H1 (cell line): ENCODE measurements around the gene ADPRHL1. TPM values are rescaled to one million over a fixed set of nuclear protein-coding genes. Genes with fewer than 3 reads are reported as not detected.

Source experiments
- CTCF ChIA-PET: fragments of 300-600 bp; sonication (Branson Sonifier 250); formaldehyde crosslinking; loops from one replicate; lab custom pipeline; 2021; ENCODE audit not compliant: partially characterized antibody; lab: Charles Lee
- POLR2A ChIA-PET: fragments of 300-600 bp; sonication (Branson Sonifier 250); formaldehyde crosslinking; loops from one replicate; lab custom pipeline; 2021; ENCODE audit warnings: inconsistent platforms; ENCODE audit not compliant: partially characterized antibody; lab: Charles Lee
- DNase-seq, 2 experiments: peaks; one replicate each; pipeline versions ENCODE4 v3.0.0 to v3.0.0-alpha.2; 2010 to 2022; ENCODE audit warnings: low spot score in 2 of 2, low read depth in 1 of 2, mixed read lengths in 1 of 2
- FAIRE-seq: peaks from 2 replicates; lab custom pipeline; 2011; peaks lifted over from hg19 to GRCh38; lab: Jason Lieb, UNC
- H2AFZ ChIP-seq: 2 replicates; pipeline ENCODE4 v1.8.1; 2012; ENCODE audit warnings: low read length, inconsistent platforms
- H2AK5ac ChIP-seq: 2 replicates; pipeline ENCODE4 v1.6.1; 2013; ENCODE audit warnings: low read depth, low read length
- H2BK120ac ChIP-seq: replicated peaks from 2 replicates; pipeline ENCODE3; 2013; ENCODE audit warnings: low read depth, low read length, inconsistent platforms
- H2BK12ac ChIP-seq: 2 replicates; pipeline ENCODE4 v1.6.1; 2013; ENCODE audit warnings: low read depth, low read length
- H2BK15ac ChIP-seq: 2 replicates; pipeline ENCODE4 v1.6.1; 2013; ENCODE audit warnings: low read length
- H2BK20ac ChIP-seq: 2 replicates; pipeline ENCODE4 v1.6.1; 2013; ENCODE audit warnings: low read length
- H2BK5ac ChIP-seq: 2 replicates; pipeline ENCODE4 v1.6.1; 2013; ENCODE audit warnings: low read depth, low read length
- H3K14ac ChIP-seq: 2 replicates; pipeline ENCODE4 v1.6.1; 2013; ENCODE audit warnings: inconsistent platforms; ENCODE audit not compliant: insufficient read length
- H3K18ac ChIP-seq: 2 replicates; pipeline ENCODE4 v1.6.1; 2013; ENCODE audit warnings: low read length; ENCODE audit errors: extremely low read depth
- H3K23ac ChIP-seq: 2 replicates; pipeline ENCODE4 v1.6.1; 2013; ENCODE audit warnings: inconsistent platforms; ENCODE audit not compliant: insufficient read length
- H3K23me2 ChIP-seq: 2 replicates; pipeline ENCODE4 v1.6.1; 2013; ENCODE audit warnings: low read depth, low read length
- H3K27ac ChIP-seq: 2 replicates; pipeline ENCODE4 v1.6.1; 2011; ENCODE audit warnings: low read depth, low read length, inconsistent platforms
- H3K27me3 ChIP-seq, 4 experiments: replicated peaks in 1 of 4; 1 replicate in 1 of 4; 2 replicates in 3 of 4; pipeline versions ENCODE4 v1.6.1 to v1.8.1; 2011 to 2013; ENCODE audit warnings: low read length in 3 of 4, mild to moderate bottlenecking in 3 of 4, inconsistent platforms in 2 of 4, mixed read lengths in 2 of 4, moderate library complexity in 1 of 4; ENCODE audit not compliant: control insufficient read depth in 3 of 4, insufficient read depth in 3 of 4; ENCODE audit errors: extremely low read depth in 1 of 4
- H3K36me3 ChIP-seq, 4 experiments: 2 replicates each; pipeline versions ENCODE4 v1.6.1 to v1.8.1; 2011 to 2013; ENCODE audit warnings: mild to moderate bottlenecking in 4 of 4, low read length in 3 of 4, moderate library complexity in 2 of 4, control low read depth in 1 of 4, inconsistent platforms in 1 of 4; ENCODE audit not compliant: insufficient read depth in 4 of 4, control insufficient read depth in 2 of 4
- H3K4ac ChIP-seq: replicated peaks from 2 replicates; pipeline ENCODE3; 2013; ENCODE audit warnings: low read length, low read depth, mixed read lengths, inconsistent platforms; ENCODE audit not compliant: insufficient read length
- H3K4me1 ChIP-seq, 4 experiments: replicated peaks in 1 of 4; 1 replicate in 1 of 4; 2 replicates in 3 of 4; pipeline versions ENCODE4 v1.6.1 to v1.8.1; 2011 to 2013; ENCODE audit warnings: low read length in 3 of 4, inconsistent platforms in 2 of 4, mixed read lengths in 1 of 4; ENCODE audit not compliant: insufficient read depth in 4 of 4, control insufficient read depth in 3 of 4
- H3K4me2 ChIP-seq, 2 experiments: 2 replicates each; pipeline versions ENCODE4 v1.6.1 to v1.8.1; 2011 to 2013; ENCODE audit warnings: low read depth in 2 of 2, low read length in 2 of 2, control low read depth in 1 of 2, inconsistent platforms in 1 of 2, mild to moderate bottlenecking in 1 of 2; ENCODE audit not compliant: insufficient read depth in 1 of 2
- H3K4me3 ChIP-seq, 4 experiments: fragments of 200-600, 300-600 bp in 1 of 4; sonication (generic), shearing (Covaris generic), sonication (Bioruptor Twin) in 1 of 4; 2 replicates each; pipeline versions ENCODE4 v1.5.1 to v1.8.1; 2011 to 2016; ENCODE audit warnings: low read length in 4 of 4, low read depth in 3 of 4, control low read depth in 2 of 4, inconsistent platforms in 2 of 4, mild to moderate bottlenecking in 2 of 4, mixed read lengths in 1 of 4, moderate library complexity in 1 of 4; ENCODE audit not compliant: insufficient read depth in 2 of 4; ENCODE audit errors: extremely low read depth in 1 of 4
- H3K56ac ChIP-seq: replicated peaks from 2 replicates; pipeline ENCODE3; 2013; ENCODE audit warnings: low read depth, mild to moderate bottlenecking, mixed read lengths, low read length, inconsistent platforms; ENCODE audit not compliant: insufficient read length
- H3K79me1 ChIP-seq: 2 replicates; pipeline ENCODE4 v1.6.1; 2013; ENCODE audit warnings: low read depth, low read length, control low read depth
- H3K79me2 ChIP-seq, 2 experiments: 2 replicates each; pipeline versions ENCODE4 v1.6.1 to v1.8.1; 2012 to 2013; ENCODE audit warnings: low read length in 2 of 2, mild to moderate bottlenecking in 2 of 2, inconsistent platforms in 1 of 2; ENCODE audit not compliant: insufficient read depth in 2 of 2, control insufficient read depth in 1 of 2
- H3K9ac ChIP-seq, 4 experiments: replicated peaks in 1 of 4; 1 replicate in 1 of 4; 2 replicates in 3 of 4; pipeline versions ENCODE4 v1.6.1 to v1.8.1; 2011 to 2013; ENCODE audit warnings: low read depth in 3 of 4, low read length in 3 of 4, control low read depth in 2 of 4, mild to moderate bottlenecking in 2 of 4, moderate library complexity in 2 of 4, inconsistent platforms in 1 of 4; ENCODE audit errors: extremely low read depth in 1 of 4
- H3K9me3 ChIP-seq, 2 experiments: 2 replicates each; pipeline versions ENCODE4 v1.6.1 to v1.8.1; 2012 to 2013; ENCODE audit warnings: mild to moderate bottlenecking in 2 of 2, moderate library complexity in 2 of 2, control low read depth in 1 of 2, inconsistent platforms in 1 of 2, low read depth in 1 of 2, low read length in 1 of 2, mixed read lengths in 1 of 2; ENCODE audit not compliant: insufficient read depth in 2 of 2
- H4K20me1 ChIP-seq, 2 experiments: replicated peaks in 1 of 2; 2 replicates each; pipeline versions ENCODE3 to v1.8.1; 2011 to 2013; ENCODE audit warnings: inconsistent platforms in 2 of 2, low read length in 2 of 2, mild to moderate bottlenecking in 1 of 2; ENCODE audit not compliant: insufficient read depth in 2 of 2, control insufficient read depth in 1 of 2
- H4K5ac ChIP-seq: 2 replicates; pipeline ENCODE4 v1.6.1; 2013; ENCODE audit warnings: low read length, low read depth, mixed read lengths, inconsistent platforms; ENCODE audit not compliant: insufficient read length
- H4K8ac ChIP-seq: 2 replicates; pipeline ENCODE4 v1.8.0; 2013; ENCODE audit warnings: mild to moderate bottlenecking, moderate library complexity, low read length, inconsistent platforms; ENCODE audit not compliant: insufficient read depth; ENCODE audit errors: extremely low read depth
- H4K91ac ChIP-seq: replicated peaks from 2 replicates; pipeline ENCODE3; 2013; ENCODE audit warnings: low read length, mixed read lengths, inconsistent platforms; ENCODE audit not compliant: insufficient read length
- CBX5 ChIP-seq: fragments of 300-800, 300-1000 bp; sonication (generic); IDR thresholded peaks from 2 replicates; pipeline ENCODE4 v1.7.1; 2016; ENCODE audit warnings: antibody characterized with exemption, low read length, low read depth
- CHD2 ChIP-seq: IDR thresholded peaks from 2 replicates; pipeline ENCODE4 v1.6.1; 2012; ENCODE audit warnings: low read length, improper control_type of control experiment
- CTCF ChIP-seq, 3 experiments: IDR thresholded peaks; 1 replicate in 2 of 3; 2 replicates in 1 of 3; pipeline versions ENCODE4 v1.5.1 to v1.6.1; 2011; ENCODE audit warnings: low read length in 3 of 3, mild to moderate bottlenecking in 3 of 3, inconsistent platforms in 2 of 3, low read depth in 1 of 3, moderate library complexity in 1 of 3; ENCODE audit not compliant: insufficient read depth in 1 of 3; ENCODE audit errors: control extremely low read depth in 1 of 3
- EP300 ChIP-seq, 2 experiments: IDR thresholded peaks; 1 replicate in 1 of 2; 2 replicates in 1 of 2; pipeline ENCODE4 v1.6.1; 2011 to 2012; ENCODE audit warnings: low read depth in 2 of 2, low read length in 2 of 2, mild to moderate bottlenecking in 2 of 2, borderline replicate concordance in 1 of 2, inconsistent platforms in 1 of 2, moderate library complexity in 1 of 2
- KDM1A ChIP-seq: fragments of 200-600, 300-600 bp; sonication (generic); IDR thresholded peaks from 2 replicates; pipeline ENCODE4 v1.7.1; 2016; ENCODE audit warnings: mild to moderate bottlenecking, low read length, borderline replicate concordance
- MAFK ChIP-seq: IDR thresholded peaks from 2 replicates; pipeline ENCODE4 v1.6.1; 2012; ENCODE audit warnings: low read depth, mild to moderate bottlenecking, improper control_type of control experiment, low read length
- POU5F1 ChIP-seq: IDR thresholded peaks from 2 replicates; pipeline ENCODE4 v1.6.1; 2011; ENCODE audit warnings: low read depth, mild to moderate bottlenecking, low read length, moderate library complexity
- USF2 ChIP-seq: IDR thresholded peaks from 2 replicates; pipeline ENCODE4 v1.6.1; 2011; ENCODE audit warnings: low read length, improper control_type of control experiment
- YY1 ChIP-seq: IDR thresholded peaks from 2 replicates; pipeline ENCODE4 v1.6.1; 2011; ENCODE audit warnings: low read depth, mild to moderate bottlenecking, low read length
- WGBS, 2 experiments: shearing (Covaris generic) in 1 of 2; methylation state at CpG; one replicate each; pipeline versions ENCODE4 v1.1.6 to v1.1.7; 2013 to 2015; ENCODE audit warnings: low lambda C conversion rate in 2 of 2, mixed read lengths in 2 of 2, inconsistent platforms in 1 of 2, low coverage in 1 of 2, missing lambda C conversion rate in 1 of 2; ENCODE audit not compliant: insufficient replicate concordance in 2 of 2, insufficient coverage in 1 of 2, insufficient read length in 1 of 2; ENCODE audit errors: extremely low coverage in 1 of 2, missing lambda C conversion rate in 1 of 2; 5-methylcytosine and 5-hydroxymethylcytosine counted together
- polyA plus RNA-seq, 7 experiments: library from polyadenylated mRNA; depleted of rRNA in 3 of 7; stranded (reverse) in 5 of 7; unstranded in 2 of 7; fragments of >200 nt in 5 of 7; fragments of 200-250 nt in 2 of 7; gene quantifications; 1 replicate in 5 of 7; 2 replicates in 1 of 7; 4 replicates in 1 of 7; pipeline versions ENCODE4 v1.2.1 to v1.2.3, GENCODE V29; 2011 to 2013; ENCODE audit warnings: missing spikeins in 2 of 7, mixed read lengths in 2 of 7
- total RNA-seq: library from RNA; stranded (reverse); fragmentation: NEBNext Ultra II Directional; extraction: Animal tissue kit (Norgen Biotek cat#: 25700); gene quantifications from 2 replicates; pipeline ENCODE4 v1.2.1, GENCODE V29; 2021

ADPRHL1 gene
- total and polyA plus RNA-seq, 2 of the 8 experiments (the other 6 are each of a cell fraction or from before 2014, with no cell fraction given): 0.74 to 1.7 TPM

- Histone ChIP-seq H2AK5ac (no peak overlapping the region), H3K79me1 (peaks cover 3% of the 10 kb centered on the region), H2BK120ac (no peak overlapping the region), H2AFZ (no peak overlapping the region), H3K56ac (no peak overlapping the region), H3K14ac (no peak overlapping the region), H3K9ac (no peak overlapping the region), H3K27me3 (no peaks in the 10 kb centered on the region), H4K8ac (no peak overlapping the region), H2BK5ac (peak overlapping the region; percentile 68; the same call in 1 of the 2 replicates), H4K5ac (no peak overlapping the region), H3K4me3 (no peak overlapping the region), H3K4ac (no peak overlapping the region), H4K20me1 (peaks cover 5 to 14% of the 10 kb centered on the region in 2 experiments), H3K27ac (peak overlapping the region; percentile 49; the same call in 1 of the 2 replicates), H3K9me3 (no peaks in the 10 kb centered on the region), H2BK20ac (no peak overlapping the region), H3K4me2 (peak overlapping the region in 1 of 2 experiments; percentile 56; a peak in 1 of 4 replicates), H2BK12ac (0 out of 2 replicates have a peak overlapping the region, but pooled peaks have one; percentile 17), H3K79me2 (peaks cover 0 to 23% of the 10 kb centered on the region in 2 experiments; a peak in 2 of 4 replicates), H4K91ac (no peak overlapping the region), H3K36me3 (peaks cover 3 to 46% (median 10%) of the 10 kb centered on the region in 4 experiments; a peak in 5 of 8 replicates), H3K4me1 (peaks cover 0 to 15% (median 5%) of the 10 kb centered on the region in 4 experiments; a peak in 6 of 7 replicates), H3K23me2 (no peaks in the 10 kb centered on the region), H3K18ac (no peak overlapping the region), H2BK15ac (no peak overlapping the region), H3K23ac (no peak overlapping the region)
- 90% methylated on average over 7 of the region's 7 CpGs; no CpG with 5 or more reads in 1 of the 2 experiments for WGBS, 2 experiments
- DNase-seq (no peak), FAIRE-seq (no peak)
- ChIA-PET POLR2A (interaction anchor here (1.6 kb wide), 1 partner anchor 14 kb away, joined by 4 read pairs; no protein-coding TSS in a partner anchor), CTCF (interaction anchor here (0.9 to 1.6 kb wide), 3 partner anchors 10 to 18 kb away, joined by 3 to 8 read pairs (median 3); no protein-coding TSS in a partner anchor)
- TF ChIP-seq USF2 (no peak), CHD2 (no peak), CBX5 (no peak), CTCF (IDR thresholded peaks at IDR 0.05; ENCODE audit: control extremely low read depth in 1 of 3, insufficient read depth in 1 of 3, low read depth in 1 of 3, low read length in 3 of 3) (no peak), MAFK (no peak), POU5F1 (no peak), EP300 (IDR thresholded peaks at IDR 0.05; ENCODE audit: borderline replicate concordance in 1 of 2, low read depth in 2 of 2, low read length in 2 of 2) (no peak), YY1 (no peak), KDM1A (no peak; the same call in 1 of the 2 replicates)
Observed at GRCh38 chr13:113469582-113469981, 16.3 kb upstream of the ADPRHL1 start.
